HCT116 (cell line): ENCODE measurements around the gene LIMK2.

Source experiments
- CTCF ChIP-seq, 3 experiments: fragments of 200-600 bp in 1 of 3; sonication (generic) in 1 of 3; IDR thresholded peaks in 2 of 3; conservative IDR thresholded peaks in 1 of 3; 2 replicates each; pipeline ENCODE4 v1.5.1; 2012 to 2017; ENCODE audit warnings: low read depth in 2 of 3, low read length in 2 of 3, antibody characterized with exemption in 1 of 3, borderline replicate concordance in 1 of 3, control low read depth in 1 of 3, mild to moderate bottlenecking in 1 of 3, mixed read lengths in 1 of 3, mixed run types in 1 of 3, moderate library complexity in 1 of 3; ENCODE audit not compliant: insufficient read depth in 1 of 3
- EZH2phosphoT487 ChIP-seq: fragments of 200-600 bp; IDR thresholded peaks from 2 replicates; pipeline ENCODE4 v1.6.1; 2018; ENCODE audit warnings: antibody characterized with exemption, borderline replicate concordance
- MAX ChIP-seq: IDR thresholded peaks from 2 replicates; pipeline ENCODE4 v1.6.1; 2012
- POLR2A ChIP-seq: IDR thresholded peaks from 2 replicates; pipeline ENCODE4 v1.7.0; 2011; ENCODE audit warnings: borderline replicate concordance; ENCODE audit not compliant: insufficient read depth, insufficient read length; ENCODE audit errors: extremely low read depth
- ZNF274 ChIP-seq: fragments of 200-500 bp; sonication (Bioruptor generic); IDR thresholded peaks from 2 replicates; pipeline ENCODE4 v1.6.1; 2014; ENCODE audit warnings: mild to moderate bottlenecking, low read depth, low read length, inconsistent platforms

- TF ChIP-seq EZH2phosphoT487: no peak
- TF ChIP-seq CTCF (IDR thresholded peaks at IDR 0.05 in 2 of 3, conservative IDR thresholded peaks at IDR 0.05 in 1 of 3; ENCODE audit: borderline replicate concordance in 1 of 3, insufficient read depth in 1 of 3, low read depth in 2 of 3, low read length in 2 of 3): no peak
- TF ChIP-seq POLR2A: no peak
- TF ChIP-seq MAX: no peak
- TF ChIP-seq ZNF274: no peak
Measured at GRCh38 chr22:31222736-31223135, 10.6 kb downstream of the LIMK2 start.
